H9 (cell line): ENCODE measurements around the gene AGL. TPM values are rescaled to one million over a fixed set of nuclear protein-coding genes. Genes with fewer than 3 reads are reported as not detected.

Experiments used
- DNase-seq: peaks from one replicate; pipeline ENCODE4 v3.0.0-alpha.2; 2017
- H2AFZ ChIP-seq: one replicate; pipeline ENCODE4 v1.6.1; 2013; ENCODE audit warnings: mild to moderate bottlenecking, low read length, control low read depth, moderate library complexity
- H2AK5ac ChIP-seq: 2 replicates; pipeline ENCODE4 v1.6.1; 2013; ENCODE audit warnings: low read length, control low read depth, mixed read lengths; ENCODE audit not compliant: insufficient read length
- H2BK120ac ChIP-seq: one replicate; pipeline ENCODE4 v1.6.1; 2013; ENCODE audit warnings: low read depth, mild to moderate bottlenecking, low read length, control low read depth, inconsistent platforms; ENCODE audit not compliant: poor library complexity, severe bottlenecking
- H2BK12ac ChIP-seq: 2 replicates; pipeline ENCODE4 v1.6.1; 2013; ENCODE audit warnings: low read length, control low read depth, mixed read lengths, low read depth; ENCODE audit not compliant: insufficient read length
- H2BK15ac ChIP-seq: 2 replicates; pipeline ENCODE4 v1.6.1; 2013; ENCODE audit warnings: low read depth, low read length, control low read depth
- H2BK20ac ChIP-seq: one replicate; pipeline ENCODE4 v1.6.1; 2013; ENCODE audit warnings: low read depth, mild to moderate bottlenecking, low read length, control low read depth, inconsistent platforms; ENCODE audit not compliant: poor library complexity, severe bottlenecking
- H2BK5ac ChIP-seq: 2 replicates; pipeline ENCODE4 v1.6.1; 2013; ENCODE audit warnings: low read length, control low read depth, mixed read lengths; ENCODE audit not compliant: insufficient read length
- H3K14ac ChIP-seq: 2 replicates; pipeline ENCODE4 v1.6.1; 2013; ENCODE audit warnings: low read length, control low read depth; ENCODE audit not compliant: insufficient read depth
- H3K18ac ChIP-seq: 2 replicates; pipeline ENCODE4 v1.6.1; 2013; ENCODE audit warnings: low read depth, mild to moderate bottlenecking, mixed read lengths, low read length, control low read depth; ENCODE audit not compliant: insufficient read length
- H3K23ac ChIP-seq: 2 replicates; pipeline ENCODE4 v1.6.1; 2013; ENCODE audit warnings: low read length, control low read depth, mixed read lengths, low read depth; ENCODE audit not compliant: insufficient read length
- H3K23me2 ChIP-seq: 2 replicates; pipeline ENCODE4 v1.6.1; 2013; ENCODE audit warnings: low read depth, mild to moderate bottlenecking, mixed read lengths, low read length, control low read depth; ENCODE audit not compliant: insufficient read length, poor library complexity, severe bottlenecking
- H3K27ac ChIP-seq: 2 replicates; pipeline ENCODE4 v1.5.1; 2013; ENCODE audit warnings: low read length, control low read depth, mixed read lengths, low read depth; ENCODE audit not compliant: insufficient read length
- H3K27me3 ChIP-seq: 2 replicates; pipeline ENCODE4 v1.6.1; 2013; ENCODE audit warnings: low read length, control low read depth, inconsistent platforms; ENCODE audit not compliant: insufficient read depth
- H3K4ac ChIP-seq: 2 replicates; pipeline ENCODE4 v1.6.1; 2013; ENCODE audit warnings: low read depth, mild to moderate bottlenecking, control low read depth, inconsistent platforms, low read length, moderate library complexity
- H3K4me1 ChIP-seq: 2 replicates; pipeline ENCODE4 v1.6.1; 2013; ENCODE audit warnings: low read length, control low read depth, inconsistent platforms; ENCODE audit not compliant: insufficient read depth
- H3K4me2 ChIP-seq: 2 replicates; pipeline ENCODE4 v1.6.1; 2013; ENCODE audit warnings: low read length, control low read depth, mixed read lengths; ENCODE audit not compliant: insufficient read length, insufficient read depth
- H3K56ac ChIP-seq: 2 replicates; pipeline ENCODE4 v1.6.1; 2013; ENCODE audit warnings: low read depth, mild to moderate bottlenecking, mixed read lengths, low read length, control low read depth; ENCODE audit not compliant: insufficient read length
- H3K79me1 ChIP-seq: 2 replicates; pipeline ENCODE4 v1.6.1; 2013; ENCODE audit warnings: low read depth, mild to moderate bottlenecking, moderate library complexity, low read length, control low read depth, inconsistent platforms; ENCODE audit not compliant: insufficient read depth, poor library complexity, severe bottlenecking
- H3K79me2 ChIP-seq: 2 replicates; pipeline ENCODE4 v1.6.1; 2013; ENCODE audit warnings: low read length, control low read depth, inconsistent platforms; ENCODE audit not compliant: insufficient read depth
- H3K9ac ChIP-seq: 2 replicates; pipeline ENCODE4 v1.6.1; 2013; ENCODE audit warnings: low read length, control low read depth, mixed read lengths; ENCODE audit not compliant: insufficient read length; ENCODE audit errors: extremely low read depth
- H3K9me3 ChIP-seq: one replicate; pipeline ENCODE4 v1.6.1; 2013; ENCODE audit warnings: low read depth, low read length, inconsistent platforms; ENCODE audit not compliant: control insufficient read depth
- H3T11ph ChIP-seq: one replicate; pipeline ENCODE4 v1.6.1; 2013; ENCODE audit warnings: mild to moderate bottlenecking, low read length, control low read depth, inconsistent platforms
- H4K20me1 ChIP-seq: one replicate; pipeline ENCODE4 v1.6.1; 2013; ENCODE audit not compliant: control insufficient read depth, insufficient read length, insufficient read depth
- H4K5ac ChIP-seq: 2 replicates; pipeline ENCODE4 v1.6.1; 2013; ENCODE audit warnings: low read depth, mild to moderate bottlenecking, mixed read lengths, low read length, control low read depth; ENCODE audit not compliant: insufficient read length
- H4K8ac ChIP-seq: replicated peaks from 2 replicates; pipeline ENCODE4 v1.6.1; 2013; ENCODE audit warnings: low read length, control low read depth, mixed read lengths, low read depth; ENCODE audit not compliant: insufficient read length
- H4K91ac ChIP-seq: 2 replicates; pipeline ENCODE4 v1.6.1; 2013; ENCODE audit warnings: low read depth, mild to moderate bottlenecking, moderate library complexity, mixed read lengths, low read length, control low read depth; ENCODE audit not compliant: insufficient read length
- H3K27ac Mint-ChIP-seq, 3 experiments: 2 replicates in 2 of 3; 3 replicates in 1 of 3; pipeline ENCODE4 v1.8.0; 2020 to 2021; ENCODE audit warnings: mixed read lengths in 3 of 3, mild to moderate bottlenecking in 1 of 3, moderate library complexity in 1 of 3
- H3K27me3 Mint-ChIP-seq: 2 replicates; pipeline ENCODE4 v1.8.0; 2021; ENCODE audit warnings: low read depth, mild to moderate bottlenecking, moderate library complexity, mixed read lengths
- H3K36me3 Mint-ChIP-seq, 3 experiments: 2 replicates in 2 of 3; 3 replicates in 1 of 3; pipeline ENCODE4 v1.8.0; 2020 to 2021; ENCODE audit warnings: low read depth in 3 of 3, mixed read lengths in 3 of 3; ENCODE audit not compliant: insufficient read depth in 1 of 3
- H3K4me1 Mint-ChIP-seq, 2 experiments: 2 replicates each; pipeline ENCODE4 v1.8.0; 2020; ENCODE audit warnings: mixed read lengths in 2 of 2
- H3K4me3 Mint-ChIP-seq, 2 experiments: 2 replicates in 1 of 2; 3 replicates in 1 of 2; pipeline ENCODE4 v1.8.0; 2020 to 2021; ENCODE audit warnings: mild to moderate bottlenecking in 2 of 2, mixed read lengths in 2 of 2, moderate library complexity in 1 of 2
- H3K9me3 Mint-ChIP-seq, 2 experiments: 2 replicates in 1 of 2; 3 replicates in 1 of 2; pipeline ENCODE4 v1.8.0; 2020; ENCODE audit warnings: mild to moderate bottlenecking in 2 of 2, mixed read lengths in 2 of 2, moderate library complexity in 1 of 2
- WGBS: extraction: QIAGEN DNeasy Blood & Tissue Kit; methylation state at CpG from one replicate; pipeline ENCODE4 v1.1.7; 2013; ENCODE audit warnings: missing lambda C conversion rate, low lambda C conversion rate, mixed read lengths; ENCODE audit not compliant: insufficient read length; ENCODE audit errors: extremely low coverage; 5-methylcytosine and 5-hydroxymethylcytosine counted together
- total RNA-seq: library from RNA; stranded (reverse); gene quantifications from 2 replicates; pipeline ENCODE4 v1.2.1, GENCODE V29; 2021
- TF ChIP-seq, protein P1 (sequence below): fragments of 200-600 bp; sonication (generic); conservative IDR thresholded peaks from 3 replicates; pipeline ENCODE4 v1.8.0; 2021; ENCODE audit warnings: antibody characterized with exemption, mild to moderate bottlenecking

AGL gene
- total RNA-seq, 1 experiment from 2014 or later, result 24.0 TPM

- Mint-ChIP-seq H3K36me3 (peaks cover 18 to 44% (median 31%) of the 10 kb centered on the region in 3 experiments), H3K9me3 (peaks cover 2 to 9% of the 10 kb centered on the region in 2 experiments; a peak in 3 of 5 replicates), H3K4me1 (peaks cover 5 to 6% of the 10 kb centered on the region in 2 experiments), H3K27ac (peak overlapping the region in 1 of 3 experiments; percentile 74; a peak in 1 of 7 replicates), H3K4me3 (no peak overlapping the region), H3K27me3 (no peaks in the 10 kb centered on the region)
- no peaks in the 10 kb centered on the region for H3K27me3 ChIP-seq
- no peak overlapping the region for H2BK12ac ChIP-seq
- H3T11ph ChIP-seq, result no peak overlapping the region
- no peak overlapping the region for H3K4me2 ChIP-seq
- H3K4me1 ChIP-seq, result no peaks in the 10 kb centered on the region
- no peak overlapping the region for H3K18ac ChIP-seq
- no peaks in the 10 kb centered on the region for H3K23me2 ChIP-seq
- no peak overlapping the region for H2AK5ac ChIP-seq
- no peak overlapping the region for H2BK15ac ChIP-seq
- no peak overlapping the region for H3K4ac ChIP-seq
- H3K14ac ChIP-seq, result no peak overlapping the region
- no peak overlapping the region for H4K5ac ChIP-seq
- H2AFZ ChIP-seq, result no peak overlapping the region
- no peak overlapping the region for H2BK5ac ChIP-seq
- H2BK120ac ChIP-seq, result no peak overlapping the region
- TF ChIP-seq, protein P1, sequence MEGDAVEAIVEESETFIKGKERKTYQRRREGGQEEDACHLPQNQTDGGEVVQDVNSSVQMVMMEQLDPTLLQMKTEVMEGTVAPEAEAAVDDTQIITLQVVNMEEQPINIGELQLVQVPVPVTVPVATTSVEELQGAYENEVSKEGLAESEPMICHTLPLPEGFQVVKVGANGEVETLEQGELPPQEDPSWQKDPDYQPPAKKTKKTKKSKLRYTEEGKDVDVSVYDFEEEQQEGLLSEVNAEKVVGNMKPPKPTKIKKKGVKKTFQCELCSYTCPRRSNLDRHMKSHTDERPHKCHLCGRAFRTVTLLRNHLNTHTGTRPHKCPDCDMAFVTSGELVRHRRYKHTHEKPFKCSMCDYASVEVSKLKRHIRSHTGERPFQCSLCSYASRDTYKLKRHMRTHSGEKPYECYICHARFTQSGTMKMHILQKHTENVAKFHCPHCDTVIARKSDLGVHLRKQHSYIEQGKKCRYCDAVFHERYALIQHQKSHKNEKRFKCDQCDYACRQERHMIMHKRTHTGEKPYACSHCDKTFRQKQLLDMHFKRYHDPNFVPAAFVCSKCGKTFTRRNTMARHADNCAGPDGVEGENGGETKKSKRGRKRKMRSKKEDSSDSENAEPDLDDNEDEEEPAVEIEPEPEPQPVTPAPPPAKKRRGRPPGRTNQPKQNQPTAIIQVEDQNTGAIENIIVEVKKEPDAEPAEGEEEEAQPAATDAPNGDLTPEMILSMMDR, result no peak
- H3K79me2 ChIP-seq, result no peaks in the 10 kb centered on the region
- no peak for DNase-seq
- H3K23ac ChIP-seq, result no peak overlapping the region
- H4K8ac ChIP-seq, result no peak overlapping the region
- H3K27ac ChIP-seq, result no peak overlapping the region
- H3K79me1 ChIP-seq, result no peaks in the 10 kb centered on the region
- no peaks in the 10 kb centered on the region for H3K9me3 ChIP-seq
- no peak overlapping the region for H3K56ac ChIP-seq
- no peak overlapping the region for H3K9ac ChIP-seq
- no peak overlapping the region for H4K91ac ChIP-seq
- no peaks in the 10 kb centered on the region for H4K20me1 ChIP-seq
- no peak overlapping the region for H2BK20ac ChIP-seq
- no CpG with 5 or more reads among the region's 1 CpG for WGBS
These were observed 36.0 kb downstream of the AGL start for GRCh38 chr1:99886179-99886578.
